Muscle of arm (tissue), 12 donors: ENCODE results near the gene SLC25A28. TPM values are rescaled to one million over a fixed set of nuclear protein-coding genes. Genes with fewer than 3 reads are reported as not detected.

Experiments
- DNase-seq: peaks from one replicate; pipeline ENCODE4 v3.0.0-alpha.2; 2013
- polyA plus RNA-seq, 12 donors: library from polyadenylated mRNA; unstranded; fragments of 120-200 nt; gene quantifications; one replicate each; pipeline ENCODE4 v1.2.1, GENCODE V29; 2013; ENCODE audit not compliant: insufficient read length in 12 of 12

SLC25A28 gene
- polyA plus RNA-seq, 12 donors, result 27.0 to 55.6 (median 33.8) TPM; not detected in 1

DNA sequence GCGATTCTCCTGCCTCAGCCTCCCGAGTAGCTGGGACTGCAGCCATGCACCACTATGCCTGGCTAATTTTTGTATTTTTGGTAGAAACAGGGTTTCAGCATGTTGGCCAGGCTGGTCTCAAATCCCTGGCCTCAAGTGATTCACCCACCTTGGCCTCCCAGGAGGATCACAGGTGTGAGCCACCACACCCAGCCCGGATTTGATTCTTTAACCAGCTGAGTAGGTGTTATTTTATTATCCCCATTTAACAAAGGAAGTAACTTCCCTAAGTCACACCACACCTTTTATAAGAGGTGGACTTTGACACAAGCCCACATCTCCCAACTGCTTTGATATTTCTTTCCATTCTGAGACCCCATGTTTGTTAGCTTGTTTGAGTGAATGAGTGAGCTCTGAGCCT lies 25.0 kb downstream of the SLC25A28 start:
- no peak for DNase-seq

GRCh38 chr10:99593312-99593711 lies 26.9 kb downstream of the SLC25A28 start:
- DNase-seq, result no peak

GRCh38 chr10:99590799-99591198 lies 29.4 kb downstream of the SLC25A28 start:
- no peak for DNase-seq

- no peak for DNase-seq
Observed at GRCh38 chr10:99583687-99584086, 36.6 kb downstream of the SLC25A28 start.

DNA sequence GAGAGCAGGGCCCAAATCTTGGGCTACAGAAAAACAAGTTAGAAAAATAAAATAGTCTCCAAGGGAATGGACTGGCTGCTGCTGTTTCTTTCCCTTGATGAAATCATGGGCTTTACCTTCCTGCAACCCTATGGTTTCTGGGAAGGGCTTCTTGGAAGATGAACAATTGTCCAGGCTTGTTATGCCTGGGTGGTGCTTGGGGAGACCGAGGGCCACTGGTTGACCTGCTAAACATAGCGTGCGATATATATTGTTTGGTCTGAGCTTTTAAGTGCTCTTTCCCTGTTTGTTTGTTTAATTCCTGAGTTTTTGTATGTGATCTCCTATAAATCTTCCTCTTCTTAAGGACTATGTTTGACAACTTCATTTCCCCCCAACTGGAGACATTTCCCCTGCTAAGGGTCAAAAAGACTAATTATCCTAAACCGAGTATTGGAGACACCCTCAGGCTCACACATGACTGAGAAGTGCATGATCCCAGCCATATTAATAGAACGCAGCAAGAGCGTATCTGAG lies 37.9 kb downstream of the SLC25A28 start:
- no peak for DNase-seq

DNA sequence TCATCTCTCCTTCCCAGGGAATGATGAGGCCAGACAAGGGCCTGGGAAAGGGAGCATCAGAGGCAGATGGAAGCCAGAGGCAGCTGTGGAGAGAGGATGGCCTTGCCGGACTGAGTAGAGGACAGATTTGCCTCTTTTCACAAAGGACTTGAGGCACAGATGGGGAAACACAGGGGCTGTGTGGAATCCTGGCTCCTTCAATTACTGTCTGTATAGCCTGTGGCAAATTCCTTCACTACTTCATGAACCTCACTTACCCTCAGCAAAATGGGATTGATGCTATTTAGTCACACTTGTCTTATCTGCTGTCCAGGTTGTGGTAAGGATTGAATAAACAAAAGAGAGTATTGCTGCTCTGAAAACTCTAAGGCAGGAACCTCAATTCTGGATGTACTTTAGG lies 40.3 kb downstream of the SLC25A28 start:
- no peak for DNase-seq

GRCh38 chr10:99573790-99574189 lies 46.4 kb downstream of the SLC25A28 start:
- no peak for DNase-seq

- DNase-seq, result no peak
Observed at GRCh38 chr10:99571816-99572215, 48.4 kb downstream of the SLC25A28 start.

DNA sequence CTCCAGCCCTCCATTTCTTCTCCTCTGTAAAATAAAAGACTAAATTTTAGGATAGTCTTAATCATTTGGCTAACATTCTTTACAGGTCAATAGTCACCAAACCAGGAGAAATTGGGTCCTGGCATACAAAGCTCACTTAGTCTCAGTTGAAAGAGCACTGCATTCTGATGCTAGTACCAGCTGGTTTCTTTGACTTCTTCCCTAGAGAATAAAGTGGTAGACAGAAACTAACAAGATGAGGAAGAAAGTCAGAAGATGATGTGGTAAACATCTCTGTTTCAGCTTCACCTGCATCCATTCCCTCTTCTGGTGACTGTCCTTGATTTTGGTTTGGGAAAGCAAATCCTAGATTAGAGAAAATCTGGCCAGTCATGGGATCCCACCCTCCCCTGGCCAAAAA lies 50.3 kb downstream of the SLC25A28 start:
- no peak for DNase-seq

- no peak for DNase-seq
Observed at GRCh38 chr10:99569253-99569939, 50.8 kb downstream of the SLC25A28 start.

- DNase-seq, result no peak
Observed at GRCh38 chr10:99565166-99565565, 55.1 kb downstream of the SLC25A28 start.

DNA sequence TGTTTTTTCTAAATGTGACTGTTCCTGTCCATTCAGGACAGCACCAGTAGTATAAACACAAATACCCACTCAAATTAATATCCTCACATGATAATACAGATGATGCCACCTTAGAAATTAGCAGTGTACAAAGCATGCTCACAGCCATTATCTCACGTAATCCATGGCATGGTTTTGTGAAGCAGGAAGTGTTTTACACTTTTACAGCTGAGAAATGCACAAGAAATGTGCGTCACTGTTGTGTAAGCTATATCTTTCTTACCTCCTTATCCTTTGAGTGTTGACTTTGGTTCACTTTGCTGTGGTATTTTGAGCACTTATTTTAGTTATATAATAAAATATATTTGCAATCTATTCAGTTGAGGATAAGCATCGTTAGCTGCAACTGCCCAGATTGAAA lies 55.9 kb downstream of the SLC25A28 start:
- DNase-seq, result no peak

GRCh38 chr10:99562631-99563030 lies 57.6 kb downstream of the SLC25A28 start:
- no peak for DNase-seq

Other genes starting within 250 kb of the SLC25A28 start
- gene GOT1, start 189.8 kb downstream of the SLC25A28 start, polyA plus RNA-seq, result 10 to 100 TPM in 11 of 12 donors, not detected in 1; 31.5 to 47.5 (median 41.0) TPM
- 1 to 10 TPM in 5 of 12 donors, under 1 TPM in 4, not detected in 3; 0.09 to 5.4 (median 1.1) TPM for gene NKX2-3, start 87.5 kb downstream of the SLC25A28 start, polyA plus RNA-seq
- 1 to 10 TPM in 11 of 12 donors, not detected in 1; 3.3 to 7.0 (median 4.7) TPM for gene ENTPD7, start 39.1 kb upstream of the SLC25A28 start, polyA plus RNA-seq
- gene COX15, start 111.7 kb upstream of the SLC25A28 start, polyA plus RNA-seq, result 10 to 100 TPM in 11 of 12 donors, not detected in 1; 23.6 to 41.5 (median 30.4) TPM
- gene CUTC, start 111.8 kb upstream of the SLC25A28 start, polyA plus RNA-seq, result 10 to 100 TPM in 11 of 12 donors, not detected in 1; 15.5 to 24.5 (median 21.5) TPM
- 1 to 10 TPM in 4 of 12 donors, under 1 TPM in 6, not detected in 2; 0.53 to 1.4 (median 0.95) TPM for gene ABCC2, start 162.2 kb upstream of the SLC25A28 start, polyA plus RNA-seq